Eye (tissue), 1 donor: ENCODE data around the gene NDEL1.

Experiments used
- DNase-seq: peaks from one replicate; pipeline ENCODE4 v3.0.0-alpha.2; 2015

Gene NDEL1

DNA sequence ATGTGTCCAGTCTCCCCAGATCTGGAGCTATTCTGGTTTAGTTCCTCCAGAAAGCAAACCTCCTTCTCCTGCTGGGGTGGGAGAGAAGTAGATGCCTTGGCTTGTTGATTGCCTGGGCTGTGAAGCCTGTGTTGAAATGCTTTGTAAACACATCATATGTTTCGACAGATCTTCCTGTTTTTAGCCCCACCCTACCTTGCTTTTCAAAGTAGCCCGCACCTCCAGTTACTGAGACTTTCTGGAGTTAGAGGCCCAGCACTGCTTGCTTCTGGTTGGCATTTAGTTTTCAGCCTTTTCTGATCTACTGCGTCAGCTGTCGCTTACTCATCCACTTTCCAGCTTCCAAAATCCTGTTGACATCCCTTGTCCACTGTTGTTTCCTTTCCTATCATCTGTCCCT lies 17.9 kb upstream of the NDEL1 start:
- no peak for DNase-seq

DNA sequence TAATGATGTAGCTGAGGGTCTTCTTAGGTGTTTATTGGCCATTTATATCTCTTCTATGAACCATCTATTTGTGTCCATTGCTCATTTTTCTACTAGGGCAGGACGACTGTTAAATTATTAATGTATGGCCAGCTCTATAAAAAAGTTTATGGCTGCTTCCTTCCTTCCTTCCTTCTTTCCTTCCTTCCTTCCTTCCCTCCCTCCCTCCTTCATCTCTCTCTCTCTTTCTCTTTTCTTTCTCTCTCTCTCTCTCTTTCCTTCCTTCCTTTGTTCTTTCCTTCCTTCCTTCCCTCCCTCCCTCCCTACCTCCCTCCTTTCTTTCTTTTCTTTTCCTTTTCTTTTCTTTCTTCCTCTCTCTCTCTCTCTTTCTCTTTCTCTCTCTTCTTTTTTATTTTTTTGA lies 17.2 kb upstream of the NDEL1 start:
- DNase-seq: no peak

DNA sequence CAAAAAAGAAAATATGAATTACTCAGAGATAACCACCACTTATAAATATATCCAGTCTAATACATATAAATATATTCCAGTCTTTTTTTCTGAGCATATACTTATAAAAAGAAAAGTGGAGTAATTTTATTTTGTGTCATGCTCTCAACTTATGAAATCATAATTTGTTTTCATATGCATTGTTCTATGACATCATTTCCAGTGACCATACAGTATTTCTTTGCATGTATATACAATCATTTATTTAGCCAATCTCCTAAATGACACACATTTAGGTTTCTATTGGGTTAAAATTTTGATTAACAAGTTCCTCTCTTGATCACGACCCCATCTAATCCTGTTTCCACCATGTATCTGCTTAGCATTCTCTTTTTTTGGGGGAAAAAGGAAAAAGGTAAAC lies 16.4 kb upstream of the NDEL1 start:
- DNase-seq: no peak

DNA sequence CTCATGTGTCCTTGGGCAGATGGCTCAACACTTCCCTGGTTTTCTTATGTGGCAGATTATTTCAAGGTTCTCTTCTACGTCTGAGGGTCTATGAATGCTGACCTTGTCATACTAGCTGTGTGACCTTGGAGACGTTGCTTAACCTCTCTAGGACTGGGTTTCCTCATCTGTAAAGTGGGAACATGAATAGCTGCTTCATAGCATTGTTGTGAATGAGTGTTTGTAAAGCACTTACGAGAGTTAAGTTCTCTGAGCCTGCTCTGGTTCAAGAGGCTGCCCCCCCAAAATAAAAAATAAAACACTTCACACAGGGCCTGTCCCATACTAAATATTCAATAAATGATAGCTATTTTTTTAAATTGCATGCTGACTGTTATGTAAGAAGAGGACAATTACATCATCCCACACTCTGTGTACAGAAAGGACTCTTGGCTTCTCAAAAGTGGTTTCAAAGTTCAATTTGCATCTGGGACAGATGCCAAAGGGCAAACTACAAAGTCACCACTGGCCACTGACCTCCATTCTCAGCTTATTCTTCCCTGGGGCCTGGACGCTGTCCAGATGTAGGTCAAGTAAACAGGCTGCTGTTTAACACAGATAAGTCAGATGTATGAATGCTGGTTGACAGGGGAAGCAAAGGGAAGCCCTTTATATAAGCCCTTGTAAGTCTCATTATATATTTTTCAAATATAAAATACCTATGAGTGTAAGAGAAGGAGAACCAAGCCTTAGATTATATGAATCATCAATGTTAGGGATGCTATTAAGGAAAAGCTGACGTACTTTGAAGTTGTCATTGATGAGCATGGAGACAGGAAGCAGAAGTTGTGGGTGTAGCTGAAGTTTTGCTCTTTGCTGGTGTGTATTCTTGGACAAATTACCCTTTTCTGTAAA lies 15.4 kb upstream of the NDEL1 start:
- DNase-seq: peak; percentile 29

DNA sequence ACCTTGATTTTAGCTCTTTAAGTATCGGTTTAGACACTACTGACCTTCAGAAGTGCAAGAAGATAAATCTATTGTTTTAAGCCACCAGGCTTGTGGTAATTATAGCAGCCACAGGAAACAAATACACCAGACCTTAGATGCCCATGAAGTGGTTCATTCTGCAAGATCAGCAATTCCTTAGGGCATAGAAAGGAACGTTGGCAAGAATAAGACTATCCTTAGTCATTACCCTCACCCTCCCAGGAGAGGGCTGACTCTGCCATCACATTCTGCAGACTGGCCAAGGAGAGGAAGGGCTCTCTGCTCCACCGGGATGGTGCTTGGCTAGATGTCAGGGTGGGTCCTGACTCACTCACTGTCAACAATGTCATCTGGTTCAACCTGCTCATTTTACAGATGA lies 14.1 kb upstream of the NDEL1 start:
- no peak for DNase-seq

DNA sequence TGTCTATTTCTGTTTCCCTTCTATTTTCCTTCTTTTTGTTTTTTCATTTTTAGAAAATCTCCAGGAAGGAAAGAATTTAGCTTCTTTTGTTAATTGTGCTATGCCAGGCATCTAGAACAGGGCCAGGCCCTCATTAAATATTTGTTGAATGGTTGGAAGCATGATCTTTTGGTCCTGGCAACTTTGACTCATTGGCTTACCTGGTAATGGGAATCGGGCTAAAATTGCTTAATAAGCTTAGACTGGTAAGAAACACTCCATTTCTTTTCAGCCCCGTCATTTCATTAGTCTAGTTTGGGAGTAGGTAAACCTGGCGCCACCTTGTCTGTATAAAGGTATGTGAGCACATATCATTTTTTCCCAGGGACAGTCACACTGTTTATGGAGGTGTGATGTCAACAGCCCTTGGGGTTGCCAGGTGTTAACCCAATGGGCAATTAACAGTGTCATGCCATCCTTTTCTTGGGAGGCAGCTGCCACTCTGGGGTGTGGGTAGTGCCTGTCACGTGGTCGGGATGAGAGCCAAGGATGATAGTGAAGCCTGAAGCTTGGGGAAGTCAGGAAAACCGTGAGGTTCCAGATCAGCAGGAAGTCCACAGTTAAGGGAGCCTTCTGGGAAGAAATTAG lies 9.5 kb upstream of the NDEL1 start:
- no peak for DNase-seq

DNA sequence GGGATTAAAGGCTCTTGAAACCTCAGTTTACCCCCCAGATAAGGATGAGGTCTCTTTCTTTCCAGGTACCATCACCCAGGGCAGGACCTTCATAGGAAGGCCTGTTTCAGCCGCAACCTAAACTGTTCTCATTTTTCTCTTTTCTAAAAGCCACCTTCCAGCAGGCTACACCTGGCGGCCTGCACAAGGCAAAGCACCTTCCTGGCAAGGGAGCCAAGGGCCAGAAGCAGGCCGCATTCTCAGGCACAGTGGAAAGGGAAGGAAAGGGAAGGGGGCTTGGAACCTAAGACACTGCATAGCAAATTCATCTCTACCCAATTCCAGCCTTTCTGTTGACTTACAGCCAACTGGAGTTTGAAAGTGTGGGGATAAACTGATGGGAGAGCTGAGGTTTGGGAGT lies 8.9 kb upstream of the NDEL1 start:
- no peak for DNase-seq

DNA sequence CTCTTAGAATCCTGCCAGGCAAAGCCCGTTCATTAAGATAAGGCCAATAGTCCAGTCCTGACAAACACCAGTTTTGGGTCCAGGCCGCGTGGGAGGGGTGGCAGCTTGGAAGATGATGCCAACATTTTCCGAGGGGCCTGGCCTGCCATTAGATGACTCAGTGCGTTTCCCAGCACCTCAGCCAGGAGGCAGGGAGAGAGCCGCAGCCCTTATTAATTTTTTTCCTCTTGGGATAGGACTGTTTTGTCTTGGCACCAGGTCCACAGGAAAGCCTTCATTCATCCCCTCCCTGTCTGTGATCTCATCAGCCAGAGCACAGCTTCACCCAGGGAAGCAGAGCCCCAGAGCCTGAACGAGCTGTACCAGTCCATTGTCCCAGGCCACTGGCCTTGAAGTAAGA lies 4.7 kb upstream of the NDEL1 start:
- DNase-seq: no peak

DNA sequence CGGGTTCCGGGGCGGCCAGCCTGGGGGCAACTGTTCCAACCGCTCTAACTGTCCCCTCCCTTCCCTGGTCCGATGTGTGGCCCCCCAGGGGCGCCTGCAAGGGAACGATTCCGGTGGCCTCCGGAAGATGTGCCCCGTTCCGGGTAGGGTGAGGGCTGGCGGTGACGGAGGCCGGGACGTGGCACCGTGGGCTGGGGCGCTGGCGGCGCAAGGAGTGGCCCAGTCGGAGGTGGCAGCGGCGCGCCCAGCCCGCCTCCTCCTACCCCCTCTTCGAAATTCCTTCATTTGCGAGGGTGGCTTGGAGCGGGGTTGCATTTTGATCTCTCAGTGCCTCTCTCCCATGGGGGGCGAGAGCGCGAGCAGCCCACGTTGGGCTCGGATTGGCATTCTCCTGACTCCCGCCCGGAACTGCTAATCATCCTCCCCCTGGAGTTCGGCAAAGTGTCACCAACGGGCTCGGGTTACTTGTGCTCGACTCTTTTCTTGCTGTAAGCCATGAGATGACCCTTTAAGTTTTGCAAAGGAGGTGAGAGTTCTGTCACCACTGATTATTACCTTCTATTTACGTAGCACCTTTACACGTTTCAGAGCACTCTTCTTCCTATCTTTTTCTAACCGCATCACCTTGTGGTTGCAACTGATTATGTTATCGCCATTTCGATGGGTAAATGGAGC lies 622 bp downstream of the NDEL1 start:
- peak; percentile 84 for DNase-seq

DNA sequence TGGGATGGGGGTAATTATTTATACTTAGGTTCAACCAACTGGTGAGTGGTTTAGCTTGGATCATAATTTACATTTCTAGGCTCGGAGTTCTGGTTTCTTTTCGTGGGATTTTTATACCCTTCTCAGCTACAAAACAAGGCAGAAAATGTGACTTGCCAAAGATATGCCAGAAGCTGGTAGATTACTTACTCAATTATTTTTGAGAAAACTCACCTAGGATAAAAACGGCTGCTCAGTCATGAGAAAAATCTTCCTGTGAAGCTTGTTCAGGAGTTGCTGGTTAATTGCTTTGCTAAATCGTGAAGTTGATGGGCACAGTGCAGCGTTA lies 1.1 kb downstream of the NDEL1 start:
- DNase-seq: peak; percentile 53

DNA sequence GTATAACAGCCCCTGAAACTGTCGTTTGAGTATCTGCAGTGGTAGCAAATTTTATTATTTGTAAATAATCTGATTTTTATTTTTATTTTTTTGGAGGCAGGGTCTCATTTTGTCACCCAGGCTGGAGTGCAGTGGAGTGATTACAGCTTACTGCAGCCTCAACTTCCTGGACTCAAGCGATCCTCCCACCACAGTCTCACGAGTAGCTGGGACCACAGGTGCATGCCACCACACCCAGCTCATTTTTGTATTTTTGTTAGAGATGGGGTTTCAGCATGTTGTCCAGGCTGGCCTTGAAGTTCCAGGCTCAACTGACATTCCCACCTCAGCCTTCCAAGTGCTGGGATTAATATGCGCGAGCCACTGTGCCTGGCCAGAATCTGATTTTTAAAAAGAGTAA lies 2.8 kb downstream of the NDEL1 start:
- no peak for DNase-seq

DNA sequence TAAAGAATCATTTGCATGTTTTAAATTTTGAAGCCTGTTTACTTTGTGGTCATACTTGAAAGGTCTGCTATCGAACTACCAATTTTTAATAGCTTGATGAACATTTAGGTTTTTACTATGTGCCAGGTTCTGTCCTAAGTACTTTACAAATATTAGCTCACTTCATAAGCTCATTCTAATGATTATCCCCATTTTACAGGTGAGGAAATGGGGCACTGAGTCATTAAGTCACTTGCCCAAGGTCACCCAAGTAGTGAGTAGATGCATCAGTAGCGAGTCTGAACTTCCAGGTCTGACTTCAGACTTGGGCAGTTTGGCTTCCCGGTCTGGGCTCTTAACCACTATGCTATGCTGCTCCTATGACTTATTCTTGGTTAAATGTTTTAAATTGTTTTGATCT lies 4.0 kb downstream of the NDEL1 start:
- DNase-seq: no peak

DNA sequence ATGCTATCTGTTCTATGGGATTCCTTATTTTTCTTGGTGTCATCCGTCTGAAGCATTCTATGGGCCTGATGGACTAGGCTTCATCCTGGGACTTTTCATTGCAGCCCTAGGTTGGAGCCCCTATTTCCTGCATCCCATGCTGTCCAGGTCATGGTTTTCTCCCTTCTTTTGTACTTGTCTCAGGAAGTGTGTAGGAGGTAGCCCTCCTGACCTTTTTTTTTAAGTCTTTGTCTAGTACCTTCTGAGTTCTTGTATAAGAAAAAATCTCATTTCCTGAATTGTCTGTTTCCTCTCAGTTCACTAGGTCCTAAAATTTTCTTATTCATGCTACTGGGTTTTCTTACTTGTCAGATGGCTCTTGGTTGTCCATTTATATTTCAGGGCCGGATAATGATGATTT lies 6.0 kb downstream of the NDEL1 start:
- DNase-seq: no peak

DNA sequence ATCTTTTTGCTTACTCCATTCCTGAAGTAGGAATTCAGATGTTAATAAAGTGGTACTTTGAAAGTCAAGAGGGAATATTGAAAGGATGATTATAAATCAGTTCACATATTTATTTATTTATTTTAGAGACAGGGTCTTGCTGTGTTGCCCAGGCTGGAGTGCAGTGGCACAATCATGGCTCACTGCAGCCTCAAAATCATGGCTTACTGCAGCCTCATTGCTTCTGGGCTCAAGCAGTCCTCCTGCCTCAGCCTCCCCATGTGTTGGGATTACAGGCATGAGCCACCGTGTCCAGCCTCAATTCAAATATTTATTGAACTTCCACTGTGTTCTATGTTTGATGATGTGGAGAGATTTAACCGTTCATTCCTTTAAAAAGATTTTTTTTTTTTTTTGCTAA lies 6.6 kb downstream of the NDEL1 start:
- DNase-seq: no peak

DNA sequence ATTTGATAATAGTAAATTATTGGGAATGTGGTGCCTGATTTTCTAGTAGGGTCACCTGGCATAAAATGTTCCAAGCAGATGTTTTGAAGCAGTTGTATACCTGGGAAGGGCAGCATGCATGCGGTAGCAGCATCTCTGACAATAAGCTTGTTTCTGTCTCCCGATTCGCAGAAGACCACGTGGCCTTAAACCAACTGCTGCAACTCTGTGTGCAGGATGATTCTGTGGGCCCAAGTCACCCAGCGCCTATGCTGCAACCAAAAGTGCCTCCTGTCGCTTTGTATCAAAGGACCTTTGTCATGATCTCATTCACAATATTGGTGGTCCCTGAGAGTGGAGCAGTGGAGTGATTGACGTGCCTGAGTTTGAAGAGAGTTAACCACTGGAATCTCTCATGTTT lies 8.1 kb downstream of the NDEL1 start:
- no peak for DNase-seq

DNA sequence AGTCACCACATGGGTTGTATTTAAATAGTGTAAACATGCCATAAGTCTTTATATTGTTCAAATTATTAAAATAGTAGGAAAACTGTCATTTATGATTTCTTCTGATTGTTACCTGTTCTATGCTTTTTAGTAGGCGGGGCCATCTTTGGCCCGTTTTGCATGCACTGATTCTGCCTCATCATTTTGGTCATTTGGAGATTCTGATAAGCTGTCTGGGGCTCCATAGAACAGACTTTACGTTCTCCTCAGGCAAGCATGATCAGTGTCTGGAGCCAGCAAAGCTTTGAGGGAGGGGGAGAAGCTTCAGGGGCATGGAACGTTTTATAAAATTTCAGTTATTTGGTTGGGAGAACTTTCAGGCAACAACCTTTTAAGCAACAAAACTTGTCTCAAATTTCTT lies 8.8 kb downstream of the NDEL1 start:
- no peak for DNase-seq

DNA sequence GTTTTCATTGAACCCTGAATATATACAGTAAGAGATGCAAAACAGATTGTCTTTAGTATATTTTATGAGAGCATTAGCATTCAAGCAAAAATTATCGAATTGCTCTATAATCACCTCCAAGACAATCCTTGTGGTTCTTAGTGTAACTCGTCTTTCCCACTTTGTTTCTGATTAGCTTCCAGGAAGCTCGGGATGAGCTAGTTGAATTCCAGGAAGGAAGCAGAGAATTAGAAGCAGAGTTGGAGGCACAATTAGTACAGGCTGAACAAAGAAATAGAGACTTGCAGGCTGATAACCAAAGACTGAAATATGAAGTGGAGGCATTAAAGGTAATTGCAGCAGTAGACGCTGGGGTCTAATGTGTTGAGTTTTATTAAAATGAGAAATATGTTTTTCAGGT lies 9.9 kb downstream of the NDEL1 start:
- no peak for DNase-seq

DNA sequence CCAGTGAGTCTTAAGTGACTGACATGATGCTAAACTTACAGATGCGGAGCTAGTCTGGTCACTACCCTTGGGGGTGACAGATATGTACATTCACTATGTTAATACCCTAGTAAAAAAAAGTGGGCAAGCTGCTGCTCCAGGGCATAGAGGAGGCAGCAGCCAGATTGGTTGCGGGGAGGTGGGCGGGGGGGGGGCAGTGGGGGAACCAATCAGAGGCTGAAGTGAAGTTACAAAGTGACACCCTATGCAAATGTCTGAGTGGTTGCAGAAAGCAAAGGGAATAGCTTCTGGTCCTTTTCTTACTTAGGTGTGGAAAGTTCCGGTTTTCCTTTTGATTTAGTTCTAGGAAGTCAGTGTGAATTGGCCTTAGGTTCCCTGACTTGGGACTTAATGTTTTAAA lies 12.1 kb downstream of the NDEL1 start:
- DNase-seq: no peak

DNA sequence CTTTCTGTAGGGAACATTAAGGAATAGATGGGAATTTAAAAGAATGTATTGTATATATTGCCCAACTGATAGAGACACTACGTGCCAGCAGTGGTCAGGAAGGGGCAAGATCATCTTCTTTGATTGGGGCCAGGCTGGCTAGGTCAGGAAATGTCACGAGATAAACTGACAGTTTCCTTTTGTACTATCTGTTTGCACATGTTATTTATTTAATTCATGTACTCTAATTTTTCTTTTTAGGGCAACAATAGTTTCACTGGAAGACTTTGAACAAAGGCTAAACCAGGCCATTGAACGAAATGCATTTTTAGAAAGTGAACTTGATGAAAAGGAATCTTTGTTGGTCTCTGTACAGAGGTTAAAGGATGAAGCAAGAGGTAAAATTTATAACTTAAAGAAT lies 12.6 kb downstream of the NDEL1 start:
- no peak for DNase-seq

DNA sequence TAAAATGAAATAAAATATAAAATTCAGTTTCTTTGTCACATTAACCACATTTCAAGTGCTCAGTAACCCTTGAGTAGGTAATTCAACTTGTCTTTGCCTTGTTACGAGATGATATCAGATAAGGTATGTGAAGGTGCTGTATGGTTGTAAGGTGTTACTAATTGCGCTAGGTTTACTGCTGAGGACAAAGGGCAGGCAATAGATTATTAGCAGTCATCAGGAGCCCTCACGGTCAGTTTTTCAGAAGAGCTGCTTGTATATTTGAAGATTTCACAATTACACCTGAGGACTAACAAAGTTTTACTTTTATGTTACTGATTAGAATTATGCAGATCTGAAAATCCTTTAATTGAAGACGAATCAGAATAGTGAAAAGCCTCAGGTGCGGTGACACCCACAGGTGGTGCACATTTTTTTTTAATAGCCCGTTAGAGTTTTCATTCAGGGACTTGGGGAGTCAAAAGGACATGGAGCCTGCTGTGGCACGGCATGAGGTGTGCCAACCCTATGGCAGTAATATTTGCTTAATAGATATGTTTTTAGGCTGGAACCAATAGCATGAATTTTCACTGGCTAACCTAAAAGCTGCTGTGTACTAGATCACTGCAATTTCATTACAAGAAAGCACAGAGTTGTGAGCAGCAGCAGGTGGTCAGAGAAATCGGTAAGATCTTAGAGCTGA lies 16.4 kb downstream of the NDEL1 start:
- DNase-seq: no peak

DNA sequence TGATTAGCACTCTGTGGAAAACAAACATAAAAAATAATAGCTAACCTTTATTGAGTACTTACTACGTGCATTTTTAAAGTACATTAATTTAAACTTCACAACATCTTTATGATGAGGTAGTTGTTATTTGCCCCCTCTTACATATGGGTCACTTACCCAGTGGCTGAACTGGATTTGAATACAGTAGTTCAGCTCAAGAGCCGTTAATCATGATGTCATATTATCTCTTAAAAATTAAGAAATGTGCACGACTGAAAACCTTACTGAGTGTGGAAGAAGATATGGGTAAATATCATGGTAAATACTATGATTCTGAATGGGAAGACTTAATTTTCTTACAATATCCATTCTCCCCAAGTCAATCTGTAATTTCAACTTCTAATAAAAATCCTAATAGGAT lies 17.6 kb downstream of the NDEL1 start:
- no peak for DNase-seq

DNA sequence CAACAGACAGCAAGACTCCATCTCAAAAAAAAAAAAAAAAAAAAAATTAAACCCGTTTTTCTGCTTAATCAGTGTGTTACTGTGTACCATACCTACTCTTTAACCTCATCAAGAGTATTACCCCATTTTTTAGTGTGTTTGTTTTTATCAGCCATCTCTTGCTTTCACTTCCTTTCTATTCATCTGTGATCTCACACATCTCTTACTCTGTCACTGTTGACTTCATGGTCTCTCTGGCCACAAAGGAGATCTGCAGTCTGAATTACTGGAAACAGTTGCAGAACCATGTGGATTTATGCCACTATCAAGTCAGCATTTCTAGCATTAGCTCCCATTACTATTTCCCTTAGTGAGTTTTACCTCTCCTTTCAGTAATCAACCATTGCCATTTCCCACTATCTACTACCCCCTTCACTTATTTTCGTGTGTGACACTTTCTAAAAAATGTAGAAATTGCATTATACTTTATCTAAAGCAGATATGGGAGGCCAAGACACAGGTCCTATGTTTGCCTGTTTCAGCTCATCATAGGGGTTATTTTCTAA lies 20.1 kb downstream of the NDEL1 start:
- no peak for DNase-seq

DNA sequence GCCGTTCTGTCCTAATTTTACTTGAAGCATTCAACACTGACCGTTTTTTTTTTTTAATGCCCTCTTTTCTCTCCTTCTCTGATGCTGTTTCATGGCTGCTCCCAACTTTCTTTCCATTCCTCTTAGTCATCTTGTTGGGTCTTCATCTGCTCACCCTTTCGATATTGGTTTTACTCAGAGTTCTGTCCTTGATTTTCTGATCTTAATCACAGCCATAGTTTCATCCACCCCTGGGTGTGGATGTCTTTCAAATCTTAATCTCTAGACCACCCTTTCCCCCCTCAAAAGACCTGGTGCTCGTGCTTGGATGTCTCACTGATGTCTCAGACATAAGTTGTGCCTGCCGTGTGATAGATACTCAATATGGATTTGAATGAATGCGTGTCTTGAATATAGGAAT lies 22.4 kb downstream of the NDEL1 start:
- no peak for DNase-seq

DNA sequence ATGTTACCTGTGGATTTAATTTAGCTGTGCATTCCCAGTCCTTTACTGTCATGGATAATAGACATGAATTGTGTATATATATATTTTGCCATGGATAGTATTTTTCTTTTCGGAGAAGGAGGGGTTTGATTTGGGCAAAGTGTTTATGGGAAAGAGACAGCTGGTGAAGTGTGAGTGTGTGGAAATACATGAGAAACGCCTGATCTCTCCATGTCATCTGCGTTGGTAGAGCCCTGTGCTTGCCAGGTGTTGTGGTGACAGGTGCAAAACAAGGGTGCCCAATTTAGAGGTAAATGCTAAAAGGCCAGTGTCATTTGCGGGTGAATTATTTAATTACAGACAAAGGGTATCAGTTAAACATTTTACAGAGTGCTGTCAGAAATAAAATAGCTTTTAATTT lies 23.4 kb downstream of the NDEL1 start:
- DNase-seq: no peak
